Calu3 (cell line): Measurements from ENCODE around the gene SHMT2. TPM values are rescaled to one million over a fixed set of nuclear protein-coding genes. Genes with fewer than 3 reads are reported as not detected.
A peak's percentile ranks its signal among the peaks of the same experiment; 100 is the strongest.

Source experiments
- BruUV-seq: library from RNA; stranded (reverse); fragments of 400-500 nt; replicated peaks from 2 replicates; lab custom pipeline; 2021; lab: Mats Ljungman, UMichigan
- CTCF ChIA-PET: fragments of 300-600 bp; sonication (Branson Sonifier 250); formaldehyde crosslinking; loops from one replicate; lab custom pipeline; 2022; ENCODE audit warnings: antibody characterized with exemption; lab: Charles Lee
- DNase-seq: peaks from one replicate; pipeline ENCODE4 v3.0.0; 2022
- H3K27ac Mint-ChIP-seq: one replicate; pipeline ENCODE4 v1.8.0; 2022; ENCODE audit warnings: mixed read lengths; ENCODE audit not compliant: unreplicated experiment
- H3K27me3 Mint-ChIP-seq: one replicate; pipeline ENCODE4 v1.8.0; 2022; ENCODE audit warnings: mixed read lengths; ENCODE audit not compliant: unreplicated experiment
- H3K36me3 Mint-ChIP-seq: one replicate; pipeline ENCODE4 v1.8.0; 2022; ENCODE audit warnings: mild to moderate bottlenecking, moderate library complexity, mixed read lengths; ENCODE audit not compliant: insufficient read depth, unreplicated experiment
- H3K4me1 Mint-ChIP-seq: one replicate; pipeline ENCODE4 v1.8.0; 2022; ENCODE audit warnings: mild to moderate bottlenecking, low read depth, mixed read lengths; ENCODE audit not compliant: unreplicated experiment
- H3K4me3 Mint-ChIP-seq: one replicate; pipeline ENCODE4 v1.8.0; 2022; ENCODE audit warnings: mild to moderate bottlenecking, low read depth, moderate library complexity, mixed read lengths; ENCODE audit not compliant: unreplicated experiment
- H3K9me3 Mint-ChIP-seq: one replicate; pipeline ENCODE4 v1.8.0; 2022; ENCODE audit warnings: low read depth, mixed read lengths; ENCODE audit not compliant: unreplicated experiment
- intact Hi-C: fragments of 100-400 bp; cut with micrococcal nuclease; formaldehyde crosslinking; loops from one replicate; pipeline ENCODE4 v1.10.0; 2022; ENCODE audit not compliant: unreplicated experiment
- total RNA-seq: library from RNA; stranded (reverse); gene quantifications from 2 replicates; pipeline ENCODE4 v1.2.3, GENCODE V29; 2022
- TF ChIP-seq, protein P1 (sequence below): fragments of 200-600 bp; IDR thresholded peaks from one replicate; pipeline ENCODE4 v1.8.0; 2022; ENCODE audit warnings: antibody characterized with exemption; ENCODE audit not compliant: unreplicated experiment

The SHMT2 gene
- total RNA-seq, 1 experiment from 2014 or later: 243 TPM

DNA sequence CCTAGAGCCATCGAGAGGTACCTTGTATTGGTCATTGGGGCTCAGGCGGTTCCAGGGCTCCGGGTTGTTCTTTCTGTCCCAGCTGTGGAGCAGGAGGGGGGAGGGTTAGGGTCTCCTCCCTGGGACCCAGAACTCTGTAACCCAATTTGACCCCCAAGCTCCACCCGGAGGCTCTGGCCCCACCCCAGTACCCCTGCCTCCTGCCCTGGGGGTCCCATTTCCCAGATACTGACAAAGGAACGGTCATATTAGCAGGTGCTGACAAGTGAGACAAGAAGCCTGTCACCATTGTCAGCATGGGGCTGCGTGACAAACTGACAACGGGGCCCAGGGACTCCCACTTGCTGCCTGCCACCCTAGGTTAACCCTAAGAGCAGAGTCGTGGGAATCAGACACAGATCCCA is 6.2 kb downstream of the SHMT2 start:
- CTCF ChIA-PET: no interaction called here
- no peak for DNase-seq
- intact Hi-C loops: no loop called here
- Mint-ChIP-seq H3K27me3 (peaks cover 33% of the 10 kb centered on the region), H3K27ac (no peak overlapping the region), H3K9me3 (no peaks in the 10 kb centered on the region), H3K4me3 (no peak overlapping the region), H3K36me3 (peaks cover 90% of the 10 kb centered on the region), H3K4me1 (peaks cover 29% of the 10 kb centered on the region)
- TF ChIP-seq, protein P1, sequence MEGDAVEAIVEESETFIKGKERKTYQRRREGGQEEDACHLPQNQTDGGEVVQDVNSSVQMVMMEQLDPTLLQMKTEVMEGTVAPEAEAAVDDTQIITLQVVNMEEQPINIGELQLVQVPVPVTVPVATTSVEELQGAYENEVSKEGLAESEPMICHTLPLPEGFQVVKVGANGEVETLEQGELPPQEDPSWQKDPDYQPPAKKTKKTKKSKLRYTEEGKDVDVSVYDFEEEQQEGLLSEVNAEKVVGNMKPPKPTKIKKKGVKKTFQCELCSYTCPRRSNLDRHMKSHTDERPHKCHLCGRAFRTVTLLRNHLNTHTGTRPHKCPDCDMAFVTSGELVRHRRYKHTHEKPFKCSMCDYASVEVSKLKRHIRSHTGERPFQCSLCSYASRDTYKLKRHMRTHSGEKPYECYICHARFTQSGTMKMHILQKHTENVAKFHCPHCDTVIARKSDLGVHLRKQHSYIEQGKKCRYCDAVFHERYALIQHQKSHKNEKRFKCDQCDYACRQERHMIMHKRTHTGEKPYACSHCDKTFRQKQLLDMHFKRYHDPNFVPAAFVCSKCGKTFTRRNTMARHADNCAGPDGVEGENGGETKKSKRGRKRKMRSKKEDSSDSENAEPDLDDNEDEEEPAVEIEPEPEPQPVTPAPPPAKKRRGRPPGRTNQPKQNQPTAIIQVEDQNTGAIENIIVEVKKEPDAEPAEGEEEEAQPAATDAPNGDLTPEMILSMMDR: no peak
- no TSS peak for BruUV-seq

DNA sequence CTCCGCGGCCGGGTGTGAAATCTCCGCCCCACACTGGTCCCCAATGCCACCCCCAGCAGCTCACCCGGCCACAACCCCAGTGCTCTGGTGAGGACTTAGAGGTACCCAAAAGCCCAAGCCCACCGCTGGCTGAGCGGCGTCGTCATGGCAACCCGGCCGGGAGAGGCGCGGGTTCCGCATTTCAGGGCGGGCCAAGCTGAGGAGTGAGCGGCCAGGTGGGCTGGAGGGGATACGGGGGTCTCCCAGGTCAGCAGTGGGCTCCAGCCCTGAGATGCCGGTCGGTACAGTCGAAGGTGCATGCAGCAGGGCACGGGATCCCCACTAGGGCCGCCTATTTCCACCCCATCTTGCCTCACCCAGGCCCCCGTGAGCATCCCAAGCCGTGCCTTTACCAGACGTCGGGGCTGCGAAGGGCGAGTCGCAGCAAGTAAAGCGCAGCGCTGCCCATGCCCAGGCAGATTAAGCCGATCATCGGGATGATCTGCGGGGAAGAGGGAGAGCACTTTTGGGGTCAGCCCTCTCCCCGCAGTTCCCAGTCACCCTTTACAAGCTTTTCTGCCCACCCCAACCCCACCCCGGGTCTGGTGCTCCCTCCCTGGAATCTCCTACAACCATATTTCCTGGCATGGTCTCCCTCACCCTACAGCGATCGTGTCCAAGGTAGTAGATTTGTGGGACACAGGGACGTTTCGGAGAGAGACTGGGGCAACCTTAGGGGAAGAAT is 6.9 kb downstream of the SHMT2 start:
- H3K4me1 Mint-ChIP-seq: peaks cover 30% of the 10 kb centered on the region
- H3K9me3 Mint-ChIP-seq: no peaks in the 10 kb centered on the region
- CTCF ChIA-PET: no interaction called here
- BruUV-seq: no TSS peak
- no peak overlapping the region for H3K4me3 Mint-ChIP-seq
- TF ChIP-seq, protein P1: no peak
- peaks cover 90% of the 10 kb centered on the region for H3K36me3 Mint-ChIP-seq
- DNase-seq: no peak
- peaks cover 38% of the 10 kb centered on the region for H3K27me3 Mint-ChIP-seq
- H3K27ac Mint-ChIP-seq: no peak overlapping the region
- intact Hi-C loops: no loop called here

DNA sequence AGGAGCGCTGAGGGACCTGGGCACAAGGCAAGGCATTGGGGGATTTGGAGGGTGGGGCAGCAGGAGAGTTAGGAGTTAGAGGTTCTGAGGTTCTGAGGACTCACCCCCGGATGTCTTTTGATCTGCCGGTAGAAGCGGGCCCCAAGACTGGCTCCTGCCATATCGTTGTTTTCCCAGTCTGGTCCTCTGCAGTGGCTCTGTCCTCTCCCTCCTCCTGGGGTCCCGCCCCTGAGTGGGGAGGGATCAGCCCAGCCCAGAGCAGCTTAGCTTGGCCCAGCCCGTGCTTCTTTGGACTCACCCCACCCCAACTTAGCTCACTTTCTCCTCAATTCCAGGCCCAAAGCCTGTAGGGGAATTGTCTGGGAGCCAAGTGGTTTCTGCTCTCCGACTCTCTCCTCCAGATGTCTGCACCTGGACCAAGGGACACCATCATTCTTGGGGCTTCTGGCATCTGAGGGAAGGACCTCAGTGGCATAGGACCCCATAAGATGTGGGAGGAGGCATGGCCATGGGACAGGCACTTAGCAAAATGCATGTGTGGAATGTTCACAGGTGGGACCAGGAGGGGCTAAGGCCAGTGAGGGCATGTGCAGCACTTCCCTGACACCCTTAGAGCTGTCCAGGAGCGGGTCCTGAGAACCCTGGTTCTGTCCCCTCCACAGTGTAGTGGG is 7.5 kb downstream of the SHMT2 start:
- Mint-ChIP-seq H3K27ac (peak overlapping the region; percentile 5), H3K4me1 (peaks cover 30% of the 10 kb centered on the region), H3K9me3 (no peaks in the 10 kb centered on the region), H3K27me3 (peaks cover 39% of the 10 kb centered on the region), H3K36me3 (peaks cover 86% of the 10 kb centered on the region), H3K4me3 (peak overlapping the region; percentile 82)
- no TSS peak for BruUV-seq
- CTCF ChIA-PET: interaction anchor here (2.8 kb wide), 1 partner anchor 23 kb away, joined by 13 read pairs; no protein-coding TSS in a partner anchor
- DNase-seq: no peak
- TF ChIP-seq, protein P1: no peak
- intact Hi-C loops: no loop called here

DNA sequence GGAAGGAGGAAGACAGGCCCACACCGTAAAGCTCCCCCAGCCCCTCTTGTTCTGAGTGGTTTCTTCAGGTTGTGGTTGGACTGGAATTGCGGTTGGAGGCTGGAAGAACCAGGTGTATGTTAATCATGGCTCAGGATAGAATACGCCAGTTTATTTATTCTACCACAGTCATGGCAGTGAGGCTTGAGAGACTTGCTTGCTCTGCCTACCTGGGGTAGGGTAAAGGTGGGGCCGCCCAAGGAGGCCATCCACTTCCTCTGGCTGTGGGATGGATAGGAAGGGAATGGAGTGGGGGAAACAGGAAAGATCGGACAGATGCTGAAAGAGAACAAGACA is 8.1 kb downstream of the SHMT2 start:
- no peak for DNase-seq
- Mint-ChIP-seq H3K27ac (peak overlapping the region; percentile 5), H3K27me3 (peaks cover 44% of the 10 kb centered on the region), H3K4me1 (peaks cover 30% of the 10 kb centered on the region), H3K36me3 (peaks cover 84% of the 10 kb centered on the region), H3K4me3 (peak overlapping the region; percentile 82), H3K9me3 (no peaks in the 10 kb centered on the region)
- BruUV-seq: no TSS peak
- TF ChIP-seq, protein P1: no peak
- intact Hi-C loops: no loop called here
- CTCF ChIA-PET: interaction anchor here (2.8 kb wide), 1 partner anchor 24 kb away, joined by 13 read pairs; no protein-coding TSS in a partner anchor
